ENCODE measurements around the gene PACSIN1.

The PACSIN1 gene

GRCh38 chr6:34559651-34560365, 93.9 kb downstream of the PACSIN1 start:
- Histone ChIP-seq H3K4me1 (ENCODE audit: insufficient read depth, insufficient read length) (peaks cover 7% of the 10 kb centered on the region), H3K9ac (ENCODE audit: insufficient read length, low read depth) (no peak overlapping the region), H3K9me3 (ENCODE audit: insufficient read depth, low read length) (peaks cover 7% of the 10 kb centered on the region; the same call in 1 of the 2 replicates), H3K27me3 (ENCODE audit: insufficient read depth, insufficient read length) (no peaks in the 10 kb centered on the region), H3K4me3 (ENCODE audit: insufficient read length, low read depth) (no peak overlapping the region), H3K36me3 (ENCODE audit: insufficient read depth, insufficient read length, low read length) (no peaks in the 10 kb centered on the region)
- TF ChIP-seq YY1 (IDR thresholded peaks at IDR 0.05; ENCODE audit: insufficient read depth, insufficient read length), result no peak
- TF ChIP-seq SUZ12 (IDR thresholded peaks at IDR 0.05; ENCODE audit: extremely low read depth, insufficient read depth, insufficient read length), result no peak
- no peak for TF ChIP-seq ZNF274 (IDR thresholded peaks at IDR 0.05; ENCODE audit: low read depth, low read length)
- no peak for DNase-seq (ENCODE audit: low read depth, low spot score)

GRCh38 chr6:34560366-34561226, 94.7 kb downstream of the PACSIN1 start:
- Histone ChIP-seq H3K36me3 (ENCODE audit: insufficient read depth, insufficient read length, low read length) (no peaks in the 10 kb centered on the region), H3K9ac (ENCODE audit: insufficient read length, low read depth) (no peak overlapping the region), H3K4me1 (ENCODE audit: insufficient read depth, insufficient read length) (peaks cover 7% of the 10 kb centered on the region), H3K4me3 (ENCODE audit: insufficient read length, low read depth) (no peak overlapping the region), H3K27me3 (ENCODE audit: insufficient read depth, insufficient read length) (no peaks in the 10 kb centered on the region), H3K9me3 (ENCODE audit: insufficient read depth, low read length) (peaks cover 7% of the 10 kb centered on the region; the same call in 1 of the 2 replicates)
- no peak for TF ChIP-seq ZNF274 (IDR thresholded peaks at IDR 0.05; ENCODE audit: low read depth, low read length)
- no peak for TF ChIP-seq YY1 (IDR thresholded peaks at IDR 0.05; ENCODE audit: insufficient read depth, insufficient read length)
- no peak for DNase-seq (ENCODE audit: low read depth, low spot score)

GRCh38 chr6:34561227-34561530, 95.3 kb downstream of the PACSIN1 start:
- Histone ChIP-seq H3K27me3 (ENCODE audit: insufficient read depth, insufficient read length) (no peaks in the 10 kb centered on the region), H3K36me3 (ENCODE audit: insufficient read depth, insufficient read length, low read length) (no peaks in the 10 kb centered on the region), H3K9me3 (ENCODE audit: insufficient read depth, low read length) (peaks cover 7% of the 10 kb centered on the region; the same call in 1 of the 2 replicates), H3K4me3 (ENCODE audit: insufficient read length, low read depth) (no peak overlapping the region), H3K4me1 (ENCODE audit: insufficient read depth, insufficient read length) (peaks cover 4% of the 10 kb centered on the region), H3K9ac (ENCODE audit: insufficient read length, low read depth) (no peak overlapping the region)
- TF ChIP-seq ZNF274 (IDR thresholded peaks at IDR 0.05; ENCODE audit: low read depth, low read length) (no peak), YY1 (IDR thresholded peaks at IDR 0.05; ENCODE audit: insufficient read depth, insufficient read length) (no peak), SUZ12 (IDR thresholded peaks at IDR 0.05; ENCODE audit: extremely low read depth, insufficient read depth, insufficient read length) (no peak)
- no peak for DNase-seq (ENCODE audit: low read depth, low spot score)

- Histone ChIP-seq H3K9me3 (ENCODE audit: insufficient read depth, low read length) (peaks cover 7% of the 10 kb centered on the region; the same call in 1 of the 2 replicates), H3K27me3 (ENCODE audit: insufficient read depth, insufficient read length) (no peaks in the 10 kb centered on the region), H3K9ac (ENCODE audit: insufficient read length, low read depth) (no peak overlapping the region), H3K4me3 (ENCODE audit: insufficient read length, low read depth) (no peak overlapping the region), H3K4me1 (ENCODE audit: insufficient read depth, insufficient read length) (peaks cover 6% of the 10 kb centered on the region), H3K36me3 (ENCODE audit: insufficient read depth, insufficient read length, low read length) (no peaks in the 10 kb centered on the region)
- no peak for DNase-seq (ENCODE audit: low read depth, low spot score)
- no peak for TF ChIP-seq ZNF274 (IDR thresholded peaks at IDR 0.05; ENCODE audit: low read depth, low read length)
- TF ChIP-seq SUZ12 (IDR thresholded peaks at IDR 0.05; ENCODE audit: extremely low read depth, insufficient read depth, insufficient read length), result no peak
- TF ChIP-seq YY1 (IDR thresholded peaks at IDR 0.05; ENCODE audit: insufficient read depth, insufficient read length), result no peak
Observed at GRCh38 chr6:34562350-34562749, 96.5 kb downstream of the PACSIN1 start.

- Histone ChIP-seq H3K27me3 (ENCODE audit: insufficient read depth, insufficient read length) (no peaks in the 10 kb centered on the region), H3K4me1 (ENCODE audit: insufficient read depth, insufficient read length) (peaks cover 6% of the 10 kb centered on the region), H3K4me3 (ENCODE audit: insufficient read length, low read depth) (no peak overlapping the region), H3K9ac (ENCODE audit: insufficient read length, low read depth) (no peak overlapping the region), H3K9me3 (ENCODE audit: insufficient read depth, low read length) (peaks cover 7% of the 10 kb centered on the region; the same call in 1 of the 2 replicates), H3K36me3 (ENCODE audit: insufficient read depth, insufficient read length, low read length) (no peaks in the 10 kb centered on the region)
- TF ChIP-seq SUZ12 (IDR thresholded peaks at IDR 0.05; ENCODE audit: extremely low read depth, insufficient read depth, insufficient read length) (no peak), YY1 (IDR thresholded peaks at IDR 0.05; ENCODE audit: insufficient read depth, insufficient read length) (no peak), ZNF274 (IDR thresholded peaks at IDR 0.05; ENCODE audit: low read depth, low read length) (no peak)
- DNase-seq (ENCODE audit: low read depth, low spot score), result no peak
Observed at GRCh38 chr6:34562861-34563512, 97.1 kb downstream of the PACSIN1 start.

GRCh38 chr6:34563513-34563870, 97.6 kb downstream of the PACSIN1 start:
- no peaks in the 10 kb centered on the region for H3K27me3 ChIP-seq (ENCODE audit: insufficient read depth, insufficient read length)
- no peak overlapping the region for H3K9ac ChIP-seq (ENCODE audit: insufficient read length, low read depth)
- H3K36me3 ChIP-seq (ENCODE audit: insufficient read depth, insufficient read length, low read length), result no peaks in the 10 kb centered on the region
- H3K4me3 ChIP-seq (ENCODE audit: insufficient read length, low read depth), result no peak overlapping the region
- DNase-seq (ENCODE audit: low read depth, low spot score), result no peak
- H3K9me3 ChIP-seq (ENCODE audit: insufficient read depth, low read length), result peaks cover 2% of the 10 kb centered on the region; the same call in 1 of the 2 replicates
- H3K4me1 ChIP-seq (ENCODE audit: insufficient read depth, insufficient read length), result peaks cover 8% of the 10 kb centered on the region
- TF ChIP-seq YY1 (IDR thresholded peaks at IDR 0.05; ENCODE audit: insufficient read depth, insufficient read length) (no peak), ZNF274 (IDR thresholded peaks at IDR 0.05; ENCODE audit: low read depth, low read length) (no peak), SUZ12 (IDR thresholded peaks at IDR 0.05; ENCODE audit: extremely low read depth, insufficient read depth, insufficient read length) (no peak)

GRCh38 chr6:34564181-34564580, 98.3 kb downstream of the PACSIN1 start:
- Histone ChIP-seq H3K27me3 (ENCODE audit: insufficient read depth, insufficient read length) (no peaks in the 10 kb centered on the region), H3K36me3 (ENCODE audit: insufficient read depth, insufficient read length, low read length) (no peaks in the 10 kb centered on the region), H3K4me3 (ENCODE audit: insufficient read length, low read depth) (no peak overlapping the region), H3K4me1 (ENCODE audit: insufficient read depth, insufficient read length) (peaks cover 8% of the 10 kb centered on the region), H3K9ac (ENCODE audit: insufficient read length, low read depth) (no peak overlapping the region), H3K9me3 (ENCODE audit: insufficient read depth, low read length) (no peaks in the 10 kb centered on the region)
- no peak for DNase-seq (ENCODE audit: low read depth, low spot score)
- no peak for TF ChIP-seq YY1 (IDR thresholded peaks at IDR 0.05; ENCODE audit: insufficient read depth, insufficient read length)
- TF ChIP-seq SUZ12 (IDR thresholded peaks at IDR 0.05; ENCODE audit: extremely low read depth, insufficient read depth, insufficient read length), result no peak
- TF ChIP-seq ZNF274 (IDR thresholded peaks at IDR 0.05; ENCODE audit: low read depth, low read length), result no peak
